HCEC 1CT (cell line): ENCODE data around the gene PGPEP1.
A peak's percentile ranks its signal among the peaks of the same experiment; 100 is the strongest.
"Not testable (repeated sequence)": the region's sequence is repeated elsewhere in the genome, so short reads cannot be mapped to it uniquely, and the experiment has no call there.

Source experiments
- DNase-seq: peaks from one replicate; pipeline ENCODE4 v3.0.0-alpha.2; 2017

Gene PGPEP1

GRCh38 chr19:18336121-18336520, 4.3 kb upstream of the PGPEP1 start:
- DNase-seq: no peak

- no peak for DNase-seq
These were observed 1.9 kb upstream of the PGPEP1 start for GRCh38 chr19:18338541-18338940.

- DNase-seq: peak; percentile 29
These were observed 675 bp upstream of the PGPEP1 start for GRCh38 chr19:18339723-18340122.

- peak; percentile 35 for DNase-seq
These were observed 831 bp downstream of the PGPEP1 start for GRCh38 chr19:18340990-18341868.

- no peak for DNase-seq
These were observed 1.8 kb downstream of the PGPEP1 start for GRCh38 chr19:18342090-18342632.

- DNase-seq: no peak
These were observed 4.2 kb downstream of the PGPEP1 start for GRCh38 chr19:18344582-18344950.

GRCh38 chr19:18345296-18345695, 4.9 kb downstream of the PGPEP1 start:
- no peak for DNase-seq

GRCh38 chr19:18346091-18346490, 5.7 kb downstream of the PGPEP1 start:
- no peak for DNase-seq

- DNase-seq: no peak
These were observed 7.8 kb downstream of the PGPEP1 start for GRCh38 chr19:18348171-18348570.

- DNase-seq: not testable (repeated sequence)
These were observed 8.5 kb downstream of the PGPEP1 start for GRCh38 chr19:18348818-18349339.

- DNase-seq: peak; percentile 63
These were observed 9.2 kb downstream of the PGPEP1 start for GRCh38 chr19:18349524-18350128.

- DNase-seq: no peak
These were observed 10.1 kb downstream of the PGPEP1 start for GRCh38 chr19:18350490-18350889.

GRCh38 chr19:18351544-18351943, 11.1 kb downstream of the PGPEP1 start:
- no peak for DNase-seq

- no peak for DNase-seq
These were observed 13.1 kb downstream of the PGPEP1 start for GRCh38 chr19:18353378-18354005.

GRCh38 chr19:18354743-18355142, 14.3 kb downstream of the PGPEP1 start:
- DNase-seq: not testable (repeated sequence)

- no peak for DNase-seq
These were observed 16.6 kb downstream of the PGPEP1 start for GRCh38 chr19:18357041-18357440.

- DNase-seq: no peak
These were observed 21.2 kb downstream of the PGPEP1 start for GRCh38 chr19:18361646-18362045.

GRCh38 chr19:18362934-18363542, 22.6 kb downstream of the PGPEP1 start:
- no peak for DNase-seq

- no peak for DNase-seq
These were observed 23.4 kb downstream of the PGPEP1 start for GRCh38 chr19:18363787-18364186.

GRCh38 chr19:18364277-18364825, 24.0 kb downstream of the PGPEP1 start:
- DNase-seq: not testable (repeated sequence)

GRCh38 chr19:18364826-18365528, 24.6 kb downstream of the PGPEP1 start:
- DNase-seq: peak; percentile 96

GRCh38 chr19:18366021-18366435, 25.6 kb downstream of the PGPEP1 start:
- no peak for DNase-seq
